WTC11 (cell line): Measurements from ENCODE around the gene SERPINA4. TPM values are rescaled to one million over a fixed set of nuclear protein-coding genes. Genes with fewer than 3 reads are reported as not detected.

ENCODE experiments used
- ATAC-seq: fragments of 200-7000 bp; cut with Tn5 transposase; 2 replicates; pipeline ENCODE4 v1.10.0; 2021; ENCODE audit warnings: mild to moderate bottlenecking, moderate library complexity
- CTCF ChIA-PET: fragments of 300-600 bp; sonication (Branson Sonifier 250); formaldehyde crosslinking; loops from one replicate; lab custom pipeline; 2021; ENCODE audit warnings: antibody characterized with exemption; lab: Charles Lee
- POLR2A ChIA-PET: fragments of 350-600 bp; sonication (Branson Sonifier 250); formaldehyde crosslinking; loops from one replicate; lab custom pipeline; 2021; ENCODE audit warnings: antibody characterized with exemption; lab: Charles Lee
- DNase-seq: peaks from one replicate; pipeline ENCODE4 v3.0.0; 2021; ENCODE audit warnings: low spot score
- H3K27ac Mint-ChIP-seq: 2 replicates; pipeline ENCODE4 v1.8.0; 2021; ENCODE audit warnings: mixed read lengths
- H3K27me3 Mint-ChIP-seq: 2 replicates; pipeline ENCODE4 v1.8.0; 2021; ENCODE audit warnings: low read depth, mild to moderate bottlenecking, moderate library complexity, mixed read lengths
- H3K36me3 Mint-ChIP-seq: 2 replicates; pipeline ENCODE4 v1.8.0; 2021; ENCODE audit warnings: mixed read lengths
- H3K4me1 Mint-ChIP-seq: 2 replicates; pipeline ENCODE4 v1.8.0; 2022; ENCODE audit warnings: mixed read lengths
- H3K4me3 Mint-ChIP-seq: 2 replicates; pipeline ENCODE4 v1.8.0; 2021; ENCODE audit warnings: mild to moderate bottlenecking, moderate library complexity, mixed read lengths
- H3K9me3 Mint-ChIP-seq: 2 replicates; pipeline ENCODE4 v1.8.0; 2021; ENCODE audit warnings: mixed read lengths
- E2F5 ChIP-seq: sonication (generic); formaldehyde crosslinking; IDR thresholded peaks from 2 replicates; pipeline ENCODE4 v1.8.1; 2022; ENCODE audit warnings: mild to moderate bottlenecking, moderate library complexity, missing genetic modification reagents
- ETV6 ChIP-seq: sonication (generic); formaldehyde crosslinking; IDR thresholded peaks from 2 replicates; pipeline ENCODE4 v1.8.1; 2022; ENCODE audit warnings: mild to moderate bottlenecking, missing genetic modification reagents
- FOXJ3 ChIP-seq: sonication (generic); formaldehyde crosslinking; IDR thresholded peaks from 2 replicates; pipeline ENCODE4 v1.9.0; 2021; ENCODE audit warnings: missing genetic modification reagents, mild to moderate bottlenecking, borderline replicate concordance
- GABPB1 ChIP-seq: sonication (generic); formaldehyde crosslinking; IDR thresholded peaks from 2 replicates; pipeline ENCODE4 v1.8.1; 2023; ENCODE audit warnings: mild to moderate bottlenecking, missing genetic modification reagents
- JAZF1 ChIP-seq: fragments of 250-450 bp; sonication (Bioruptor Pico); IDR thresholded peaks from 2 replicates; pipeline ENCODE4 v1.9.0; 2021; ENCODE audit warnings: moderate library complexity, mild to moderate bottlenecking, inconsistent platforms
- PRRX2 ChIP-seq: fragments of 250-450 bp; sonication (Bioruptor Pico); IDR thresholded peaks from 2 replicates; pipeline ENCODE4 v1.8.0; 2021; ENCODE audit warnings: mild to moderate bottlenecking
- RORB ChIP-seq: fragments of 250-450 bp; sonication (Bioruptor Pico); IDR thresholded peaks from 2 replicates; pipeline ENCODE4 v1.9.0; 2021; ENCODE audit warnings: mild to moderate bottlenecking
- TP53 ChIP-seq: sonication (generic); formaldehyde crosslinking; IDR thresholded peaks from 2 replicates; pipeline ENCODE4 v1.8.1; 2023; ENCODE audit warnings: mild to moderate bottlenecking, missing genetic modification reagents
- ZBTB43 ChIP-seq: sonication (generic); formaldehyde crosslinking; IDR thresholded peaks from 2 replicates; pipeline ENCODE4 v1.8.1; 2023; ENCODE audit warnings: mild to moderate bottlenecking, missing genetic modification reagents
- total RNA-seq: library from RNA; stranded (reverse); gene quantifications from 3 replicates; pipeline ENCODE4 v1.2.3, GENCODE V29; 2021
- TF ChIP-seq, protein P1 (sequence below): fragments of 200-600 bp; IDR thresholded peaks from 2 replicates; pipeline ENCODE4 v1.8.0; 2022; ENCODE audit warnings: antibody characterized with exemption
- TF ChIP-seq, protein P2 (sequence below): sonication (generic); formaldehyde crosslinking; IDR thresholded peaks from 2 replicates; pipeline ENCODE4 v1.8.1; 2022; ENCODE audit warnings: missing genetic modification reagents, borderline replicate concordance
- TF ChIP-seq, protein P3 (sequence below): fragments of 250-450 bp; sonication (Bioruptor Pico); IDR thresholded peaks from 2 replicates; pipeline ENCODE4 v1.8.0; 2021; ENCODE audit warnings: mild to moderate bottlenecking
- TF ChIP-seq, protein P4 (sequence below): sonication (generic); formaldehyde crosslinking; IDR thresholded peaks from 2 replicates; pipeline ENCODE4 v1.8.0; 2023; ENCODE audit warnings: missing genetic modification reagents

The SERPINA4 gene
- total RNA-seq, 1 experiment from 2014 or later, result not detected

DNA sequence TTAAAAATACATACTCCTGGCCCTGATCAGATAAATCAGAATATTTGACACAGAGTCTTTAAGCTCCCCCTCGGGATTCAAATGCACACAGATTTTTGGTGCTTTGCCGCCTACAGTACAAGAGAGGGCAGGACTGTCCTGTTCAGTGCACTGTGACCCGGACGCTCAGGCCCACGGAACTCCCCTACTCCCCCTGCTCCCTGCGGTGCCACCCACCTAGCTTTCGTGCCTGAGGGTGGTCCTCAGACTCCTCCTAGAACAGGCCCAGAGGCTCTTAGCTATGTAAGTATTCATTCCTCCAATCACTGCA is 37.2 kb downstream of the SERPINA4 start:
- TF ChIP-seq, protein P1, sequence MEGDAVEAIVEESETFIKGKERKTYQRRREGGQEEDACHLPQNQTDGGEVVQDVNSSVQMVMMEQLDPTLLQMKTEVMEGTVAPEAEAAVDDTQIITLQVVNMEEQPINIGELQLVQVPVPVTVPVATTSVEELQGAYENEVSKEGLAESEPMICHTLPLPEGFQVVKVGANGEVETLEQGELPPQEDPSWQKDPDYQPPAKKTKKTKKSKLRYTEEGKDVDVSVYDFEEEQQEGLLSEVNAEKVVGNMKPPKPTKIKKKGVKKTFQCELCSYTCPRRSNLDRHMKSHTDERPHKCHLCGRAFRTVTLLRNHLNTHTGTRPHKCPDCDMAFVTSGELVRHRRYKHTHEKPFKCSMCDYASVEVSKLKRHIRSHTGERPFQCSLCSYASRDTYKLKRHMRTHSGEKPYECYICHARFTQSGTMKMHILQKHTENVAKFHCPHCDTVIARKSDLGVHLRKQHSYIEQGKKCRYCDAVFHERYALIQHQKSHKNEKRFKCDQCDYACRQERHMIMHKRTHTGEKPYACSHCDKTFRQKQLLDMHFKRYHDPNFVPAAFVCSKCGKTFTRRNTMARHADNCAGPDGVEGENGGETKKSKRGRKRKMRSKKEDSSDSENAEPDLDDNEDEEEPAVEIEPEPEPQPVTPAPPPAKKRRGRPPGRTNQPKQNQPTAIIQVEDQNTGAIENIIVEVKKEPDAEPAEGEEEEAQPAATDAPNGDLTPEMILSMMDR, result no peak
- no peak for TF ChIP-seq JAZF1 (CRISPR knock-in tag)
- no peak for TF ChIP-seq RORB
- TF ChIP-seq ETV6 (CRISPR knock-in tag), result no peak
- TF ChIP-seq ZBTB43 (CRISPR knock-in tag), result no peak
- TF ChIP-seq FOXJ3 (CRISPR knock-in tag), result no peak
- TF ChIP-seq, protein P2, sequence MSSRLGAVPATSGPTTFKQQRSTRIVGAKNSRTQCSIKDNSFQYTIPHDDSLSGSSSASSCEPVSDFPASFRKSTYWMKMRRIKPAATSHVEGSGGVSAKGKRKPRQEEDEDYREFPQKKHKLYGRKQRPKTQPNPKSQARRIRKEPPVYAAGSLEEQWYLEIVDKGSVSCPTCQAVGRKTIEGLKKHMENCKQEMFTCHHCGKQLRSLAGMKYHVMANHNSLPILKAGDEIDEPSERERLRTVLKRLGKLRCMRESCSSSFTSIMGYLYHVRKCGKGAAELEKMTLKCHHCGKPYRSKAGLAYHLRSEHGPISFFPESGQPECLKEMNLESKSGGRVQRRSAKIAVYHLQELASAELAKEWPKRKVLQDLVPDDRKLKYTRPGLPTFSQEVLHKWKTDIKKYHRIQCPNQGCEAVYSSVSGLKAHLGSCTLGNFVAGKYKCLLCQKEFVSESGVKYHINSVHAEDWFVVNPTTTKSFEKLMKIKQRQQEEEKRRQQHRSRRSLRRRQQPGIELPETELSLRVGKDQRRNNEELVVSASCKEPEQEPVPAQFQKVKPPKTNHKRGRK, result no peak
- TF ChIP-seq E2F5, result no peak
- H3K36me3 Mint-ChIP-seq, result no peaks in the 10 kb centered on the region; the same call in 1 of the 2 replicates
- no peak for DNase-seq
- ChIA-PET CTCF (interaction anchor here (2.2 kb wide), 2 partner anchors 49 to 112 kb away, joined by 12 to 14 read pairs; no protein-coding TSS in a partner anchor), POLR2A (no interaction called here)
- ATAC-seq, result no peak
- H3K27me3 Mint-ChIP-seq, result no peaks in the 10 kb centered on the region; the same call in none of the 2 replicates
- H3K9me3 Mint-ChIP-seq, result peaks cover 4% of the 10 kb centered on the region
- H3K4me1 Mint-ChIP-seq, result peaks cover 18% of the 10 kb centered on the region
- H3K4me3 Mint-ChIP-seq, result no peak overlapping the region
- 0 out of 2 replicates have a peak overlapping the region, but pooled peaks have one; percentile 6 for H3K27ac Mint-ChIP-seq

- Mint-ChIP-seq H3K9me3 (peaks cover 4% of the 10 kb centered on the region), H3K27ac (0 out of 2 replicates have a peak overlapping the region, but pooled peaks have one; percentile 6), H3K4me3 (no peak overlapping the region), H3K27me3 (no peaks in the 10 kb centered on the region; the same call in none of the 2 replicates), H3K36me3 (no peaks in the 10 kb centered on the region; the same call in 1 of the 2 replicates), H3K4me1 (peaks cover 18% of the 10 kb centered on the region)
- POLR2A ChIA-PET, result no interaction called here
- DNase-seq (no peak), ATAC-seq (peak; percentile 59)
- TF ChIP-seq TP53 (CRISPR knock-in tag) (no peak), ETV6 (CRISPR knock-in tag) (no peak), GABPB1 (CRISPR knock-in tag) (peak; percentile 98), PRRX2 (CRISPR knock-in tag) (no peak)
- TF ChIP-seq, protein P3, sequence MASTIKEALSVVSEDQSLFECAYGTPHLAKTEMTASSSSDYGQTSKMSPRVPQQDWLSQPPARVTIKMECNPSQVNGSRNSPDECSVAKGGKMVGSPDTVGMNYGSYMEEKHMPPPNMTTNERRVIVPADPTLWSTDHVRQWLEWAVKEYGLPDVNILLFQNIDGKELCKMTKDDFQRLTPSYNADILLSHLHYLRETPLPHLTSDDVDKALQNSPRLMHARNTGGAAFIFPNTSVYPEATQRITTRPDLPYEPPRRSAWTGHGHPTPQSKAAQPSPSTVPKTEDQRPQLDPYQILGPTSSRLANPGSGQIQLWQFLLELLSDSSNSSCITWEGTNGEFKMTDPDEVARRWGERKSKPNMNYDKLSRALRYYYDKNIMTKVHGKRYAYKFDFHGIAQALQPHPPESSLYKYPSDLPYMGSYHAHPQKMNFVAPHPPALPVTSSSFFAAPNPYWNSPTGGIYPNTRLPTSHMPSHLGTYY (CRISPR knock-in tag), result no peak
- CTCF ChIA-PET, result interaction anchor here (0.7 to 2.2 kb wide), 9 partner anchors 17 to 168 kb away, joined by 3 to 14 read pairs (median 3); partner anchors contain the start of gene SERPINA5
These were observed 37.8 kb downstream of the SERPINA4 start for GRCh38 chr14:94598816-94599655.

DNA sequence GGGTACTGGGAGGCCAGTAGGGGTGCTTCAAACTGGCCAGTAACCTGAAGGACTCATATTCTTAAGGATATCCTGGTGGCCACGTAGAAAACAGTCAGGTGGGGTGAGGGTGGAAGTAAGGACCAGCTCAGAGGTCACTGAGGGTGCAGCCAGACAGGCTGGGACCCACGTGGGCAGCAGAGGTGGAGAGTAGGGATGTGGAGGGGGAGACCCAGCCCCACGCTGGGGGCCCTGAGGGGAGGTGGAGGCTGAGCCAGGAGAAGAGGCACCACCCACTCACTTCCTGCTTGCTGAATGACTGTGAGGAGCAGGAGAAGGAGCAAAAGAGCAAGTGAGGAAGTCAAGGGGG is 38.4 kb downstream of the SERPINA4 start:
- CTCF ChIA-PET, result interaction anchor here (0.9 to 2.2 kb wide), 8 partner anchors 17 to 166 kb away, joined by 3 to 14 read pairs (median 3); partner anchors contain the start of gene SERPINA5
- H3K36me3 Mint-ChIP-seq, result no peaks in the 10 kb centered on the region; the same call in 1 of the 2 replicates
- H3K27me3 Mint-ChIP-seq, result no peaks in the 10 kb centered on the region; the same call in none of the 2 replicates
- TF ChIP-seq, protein P1, result no peak
- TF ChIP-seq, protein P4, sequence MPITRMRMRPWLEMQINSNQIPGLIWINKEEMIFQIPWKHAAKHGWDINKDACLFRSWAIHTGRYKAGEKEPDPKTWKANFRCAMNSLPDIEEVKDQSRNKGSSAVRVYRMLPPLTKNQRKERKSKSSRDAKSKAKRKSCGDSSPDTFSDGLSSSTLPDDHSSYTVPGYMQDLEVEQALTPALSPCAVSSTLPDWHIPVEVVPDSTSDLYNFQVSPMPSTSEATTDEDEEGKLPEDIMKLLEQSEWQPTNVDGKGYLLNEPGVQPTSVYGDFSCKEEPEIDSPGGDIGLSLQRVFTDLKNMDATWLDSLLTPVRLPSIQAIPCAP (CRISPR knock-in tag), result no peak
- no peak for TF ChIP-seq GABPB1 (CRISPR knock-in tag)
- no peak overlapping the region for H3K4me3 Mint-ChIP-seq
- POLR2A ChIA-PET, result no interaction called here
- H3K9me3 Mint-ChIP-seq, result peaks cover 4% of the 10 kb centered on the region
- ATAC-seq (no peak), DNase-seq (no peak)
- H3K27ac Mint-ChIP-seq, result no peak overlapping the region
- peaks cover 18% of the 10 kb centered on the region for H3K4me1 Mint-ChIP-seq
